PC-3 (cell line): ENCODE results near the gene KATNBL1. TPM values are rescaled to one million over a fixed set of nuclear protein-coding genes. Genes with fewer than 3 reads are reported as not detected.

ENCODE experiments used
- ATAC-seq: fragments of 200-7000 bp; cut with Tn5 transposase; 2 replicates; pipeline ENCODE4 v1.9.1; 2020; ENCODE audit warnings: mild to moderate bottlenecking, moderate library complexity
- BruUV-seq: library from RNA; stranded (reverse); fragments of 400-500 nt; replicated peaks from 2 replicates; lab custom pipeline; 2021; lab: Mats Ljungman, UMichigan
- CTCF ChIA-PET: fragments of 300-600 bp; sonication (Branson Sonifier 250); formaldehyde crosslinking; loops from one replicate; lab custom pipeline; 2022; ENCODE audit warnings: antibody characterized with exemption; lab: Charles Lee
- POLR2A ChIA-PET: fragments of 300-600 bp; sonication (Branson Sonifier 250); formaldehyde crosslinking; loops from one replicate; lab custom pipeline; 2022; ENCODE audit warnings: antibody characterized with exemption; ENCODE audit not compliant: unreplicated experiment; lab: Charles Lee
- DNase-seq: peaks from one replicate; pipeline ENCODE4 v3.0.0-alpha.2; 2015
- H2AFZ ChIP-seq: fragments of 300-600 bp; sonication (generic); 2 replicates; pipeline ENCODE4 v1.6.0; 2016; ENCODE audit warnings: antibody characterized with exemption, low read length
- H3F3A ChIP-seq: fragments of 300-600 bp; sonication (generic); one replicate; pipeline ENCODE4 v1.6.0; 2017; ENCODE audit warnings: antibody characterized with exemption, low read length, control low read depth, mild to moderate bottlenecking; ENCODE audit not compliant: unreplicated experiment
- H3K27ac ChIP-seq: fragments of 300-600 bp; sonication (generic); 2 replicates; pipeline ENCODE4 v1.5.1; 2016; ENCODE audit warnings: mild to moderate bottlenecking, low read length
- H3K27me3 ChIP-seq: fragments of 300-600 bp; sonication (generic); 2 replicates; pipeline ENCODE4 v1.6.1; 2016; ENCODE audit warnings: low read length, mixed read lengths
- H3K36me3 ChIP-seq: fragments of 300-600 bp; sonication (generic); 2 replicates; pipeline ENCODE4 v1.6.1; 2016; ENCODE audit warnings: low read depth, mixed run types, low read length, mixed read lengths
- H3K4me1 ChIP-seq: fragments of 300-600 bp; sonication (generic); 2 replicates; pipeline ENCODE4 v1.5.1; 2016; ENCODE audit warnings: low read length; ENCODE audit not compliant: insufficient read depth
- H3K4me2 ChIP-seq: fragments of 300-600 bp; sonication (generic); 2 replicates; pipeline ENCODE4 v1.6.0; 2016; ENCODE audit warnings: low read length
- H3K4me3 ChIP-seq: fragments of 300-600 bp; sonication (generic); 2 replicates; pipeline ENCODE4 v1.5.1; 2016; ENCODE audit warnings: mild to moderate bottlenecking, low read length, mixed read lengths
- H3K79me2 ChIP-seq: fragments of 300-600 bp; sonication (generic); 2 replicates; pipeline ENCODE4 v1.6.1; 2017; ENCODE audit warnings: low read length, mixed read lengths
- H3K9ac ChIP-seq: fragments of 300-600 bp; sonication (generic); 2 replicates; pipeline ENCODE4 v1.6.0; 2016; ENCODE audit warnings: mild to moderate bottlenecking, low read length
- H3K9me2 ChIP-seq: fragments of 300-600 bp; sonication (generic); replicated peaks from 2 replicates; pipeline ENCODE4 v1.6.1; 2016; ENCODE audit warnings: mixed run types, low read length, mixed read lengths
- H3K9me3 ChIP-seq: fragments of 300-600 bp; sonication (generic); 2 replicates; pipeline ENCODE4 v1.6.1; 2016; ENCODE audit warnings: low read length, mixed read lengths
- H4K20me1 ChIP-seq: fragments of 300-600 bp; sonication (generic); 2 replicates; pipeline ENCODE4 v1.6.1; 2016; ENCODE audit warnings: low read length, mixed read lengths
- CTCF ChIP-seq: fragments of 300-600 bp; sonication (generic); conservative IDR thresholded peaks from 2 replicates; pipeline ENCODE4 v1.5.1; 2017; ENCODE audit warnings: antibody characterized with exemption, low read depth, mild to moderate bottlenecking, low read length
- EZH2 ChIP-seq: fragments of 300-600 bp; sonication (generic); IDR thresholded peaks from one replicate; pipeline ENCODE4 v1.6.1; 2017; ENCODE audit warnings: antibody characterized with exemption, mild to moderate bottlenecking, low read length; ENCODE audit not compliant: unreplicated experiment
- EZH2phosphoT487 ChIP-seq: fragments of 300-600 bp; sonication (generic); IDR thresholded peaks from 2 replicates; pipeline ENCODE4 v1.6.1; 2018; ENCODE audit warnings: mild to moderate bottlenecking, antibody characterized with exemption, low read length, borderline replicate concordance
- intact Hi-C: fragments of 100-400 bp; cut with micrococcal nuclease; formaldehyde crosslinking; loops from 2 replicates; pipeline ENCODE4 v1.9.0; 2023
- total RNA-seq: library from RNA; depleted of rRNA; stranded (reverse); fragments of >200 nt; gene quantifications from 2 replicates; pipeline ENCODE4 v1.2.3, GENCODE V29; 2014

KATNBL1 gene
- total RNA-seq, 1 experiment from 2014 or later, result 57.6 TPM

DNA sequence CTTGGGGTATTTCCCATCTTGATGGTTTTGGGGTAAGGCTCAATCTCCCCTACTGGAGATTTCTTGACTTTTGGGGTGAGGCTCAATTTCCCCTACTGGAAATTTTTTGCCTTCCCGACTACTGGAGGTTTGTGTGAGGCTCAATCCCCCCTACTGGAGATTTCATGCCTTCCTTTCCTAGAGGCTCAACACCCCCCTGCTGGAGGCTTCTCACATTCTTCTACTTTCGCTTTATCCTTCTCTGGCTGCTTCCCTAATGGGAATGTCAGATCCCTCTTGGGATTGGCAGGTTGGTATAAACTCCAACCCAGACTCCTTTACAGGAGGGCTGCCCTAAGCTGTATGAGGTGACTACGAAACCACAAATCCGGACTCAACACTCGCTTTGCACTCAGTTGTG is 49.2 kb downstream of the KATNBL1 start:
- Histone ChIP-seq H4K20me1 (no peaks in the 10 kb centered on the region), H2AFZ (no peak overlapping the region), H3K4me3 (peak overlapping the region; percentile 26; the same call in 1 of the 2 replicates), H3K9ac (no peak overlapping the region), H3F3A (no peaks in the 10 kb centered on the region), H3K79me2 (peaks cover 18% of the 10 kb centered on the region), H3K4me1 (no peaks in the 10 kb centered on the region), H3K9me3 (peaks cover 46% of the 10 kb centered on the region), H3K4me2 (no peak overlapping the region), H3K27ac (no peak overlapping the region), H3K27me3 (no peaks in the 10 kb centered on the region), H3K36me3 (peaks cover 95% of the 10 kb centered on the region), H3K9me2 (no peaks in the 10 kb centered on the region)
- TF ChIP-seq CTCF, result no peak
- TF ChIP-seq EZH2phosphoT487, result no peak
- no peak for TF ChIP-seq EZH2
- intact Hi-C loops, result no loop called here
- ATAC-seq (no peak), DNase-seq (no peak)
- BruUV-seq, result no TSS peak
- ChIA-PET POLR2A (no interaction called here), CTCF (no interaction called here)

- Histone ChIP-seq H3K4me3 (no peak overlapping the region), H3K27ac (no peak overlapping the region), H3F3A (peaks cover 6% of the 10 kb centered on the region), H3K4me2 (no peak overlapping the region), H4K20me1 (no peaks in the 10 kb centered on the region), H3K36me3 (peaks cover 100% of the 10 kb centered on the region), H3K27me3 (no peaks in the 10 kb centered on the region), H3K9ac (no peak overlapping the region), H3K79me2 (no peaks in the 10 kb centered on the region), H3K4me1 (0 out of 2 replicates have a peak, but pooled peaks cover 4% of the 10 kb centered on the region), H2AFZ (no peak overlapping the region), H3K9me2 (no peaks in the 10 kb centered on the region), H3K9me3 (peaks cover 65% of the 10 kb centered on the region)
- ChIA-PET POLR2A (no interaction called here), CTCF (no interaction called here)
- ATAC-seq (no peak), DNase-seq (no peak)
- TF ChIP-seq EZH2, result no peak
- TF ChIP-seq CTCF, result no peak
- TF ChIP-seq EZH2phosphoT487, result no peak
- intact Hi-C loops, result no loop called here
- no TSS peak for BruUV-seq
Measured at GRCh38 chr15:34158355-34158754, 51.5 kb downstream of the KATNBL1 start.

- CTCF ChIA-PET, result no interaction called here
- no peak overlapping the region for H3K4me3 ChIP-seq
- TF ChIP-seq CTCF, result no peak
- TF ChIP-seq EZH2phosphoT487, result no peak
- no peak for TF ChIP-seq EZH2
- H3K4me2 ChIP-seq, result no peak overlapping the region
- BruUV-seq, result no TSS peak
- H3K27me3 ChIP-seq, result no peaks in the 10 kb centered on the region
- H3F3A ChIP-seq, result peaks cover 6% of the 10 kb centered on the region
- no peaks in the 10 kb centered on the region for H4K20me1 ChIP-seq
- no peak overlapping the region for H3K9ac ChIP-seq
- no peaks in the 10 kb centered on the region for H3K9me2 ChIP-seq
- no peaks in the 10 kb centered on the region for H3K79me2 ChIP-seq
- H3K27ac ChIP-seq, result peak overlapping the region; percentile 90; the same call in 1 of the 2 replicates
- DNase-seq (no peak), ATAC-seq (no peak)
- no peak overlapping the region for H2AFZ ChIP-seq
- 0 out of 2 replicates have a peak, but pooled peaks cover 4% of the 10 kb centered on the region for H3K4me1 ChIP-seq
- peaks cover 98% of the 10 kb centered on the region for H3K36me3 ChIP-seq
- intact Hi-C loops, result no loop called here
- POLR2A ChIA-PET, result no interaction called here
- peaks cover 53% of the 10 kb centered on the region for H3K9me3 ChIP-seq
Measured at GRCh38 chr15:34155859-34156258, 54.0 kb downstream of the KATNBL1 start.
